OCI-LY1 (cell line): ENCODE measurements around the gene CASZ1.

Experiments
- H2AFZ ChIP-seq: fragments of 200-600 bp; sonication (generic), shearing (Covaris generic); 2 replicates; pipeline ENCODE4 v1.6.0; 2014; ENCODE audit warnings: antibody characterized with exemption, mild to moderate bottlenecking, low read length
- H3F3A ChIP-seq: fragments of 200-600 bp; sonication (generic), shearing (Covaris generic); 2 replicates; pipeline ENCODE4 v1.6.0; 2014; ENCODE audit warnings: mild to moderate bottlenecking, antibody characterized with exemption, low read length, moderate library complexity; ENCODE audit not compliant: insufficient read depth
- H3K27ac ChIP-seq: fragments of 200-600 bp; sonication (generic); 2 replicates; pipeline ENCODE4 v1.5.1; 2014; ENCODE audit warnings: low read length, mixed run types, mild to moderate bottlenecking, low read depth; ENCODE audit not compliant: poor library complexity, severe bottlenecking
- H3K27me3 ChIP-seq: fragments of 200-600 bp; sonication (generic); 2 replicates; pipeline ENCODE4 v1.6.0; 2014; ENCODE audit warnings: antibody characterized with exemption, mild to moderate bottlenecking, low read length, moderate library complexity; ENCODE audit not compliant: insufficient read depth
- H3K36me3 ChIP-seq: fragments of 200-600 bp; sonication (generic); 2 replicates; pipeline ENCODE4 v1.6.1; 2014; ENCODE audit warnings: mild to moderate bottlenecking, antibody characterized with exemption, low read length, moderate library complexity, mixed read lengths; ENCODE audit not compliant: insufficient read depth
- H3K4me1 ChIP-seq: fragments of 200-600 bp; sonication (generic); 2 replicates; pipeline ENCODE4 v1.5.1; 2014; ENCODE audit warnings: mild to moderate bottlenecking, low read length, moderate library complexity; ENCODE audit not compliant: insufficient read depth, severe bottlenecking
- H3K4me2 ChIP-seq: fragments of 200-600 bp; sonication (generic), shearing (Covaris generic); 2 replicates; pipeline ENCODE4 v1.6.1; 2014; ENCODE audit warnings: low read length
- H3K4me3 ChIP-seq: fragments of 200-600 bp; sonication (generic); 2 replicates; pipeline ENCODE4 v1.5.1; 2014; ENCODE audit warnings: low read length, low read depth, mild to moderate bottlenecking, mixed read lengths; ENCODE audit not compliant: poor library complexity, severe bottlenecking
- H3K79me2 ChIP-seq: fragments of 200-600 bp; shearing (Covaris generic); 2 replicates; pipeline ENCODE4 v1.6.1; 2016; ENCODE audit warnings: mixed run types, low read length, mixed read lengths; ENCODE audit not compliant: insufficient read depth
- H3K9ac ChIP-seq: fragments of 200-600 bp; sonication (generic), shearing (Covaris generic); 2 replicates; pipeline ENCODE4 v1.6.1; 2014; ENCODE audit warnings: mild to moderate bottlenecking, low read length, mixed read lengths
- H3K9me2 ChIP-seq: fragments of 200-600 bp; sonication (generic), shearing (Covaris generic); 2 replicates; pipeline ENCODE4 v1.6.1; 2014; ENCODE audit warnings: low read depth, mild to moderate bottlenecking, low read length, mixed read lengths
- H3K9me3 ChIP-seq: fragments of 200-600 bp; shearing (Covaris generic); 2 replicates; pipeline ENCODE4 v1.6.1; 2014; ENCODE audit warnings: low read length, mixed read lengths
- H4K20me1 ChIP-seq: fragments of 200-600 bp; sonication (generic), shearing (Covaris generic); 2 replicates; pipeline ENCODE4 v1.6.0; 2016; ENCODE audit warnings: mild to moderate bottlenecking, low read length; ENCODE audit not compliant: insufficient read depth
- EZH2 ChIP-seq: fragments of 200-600 bp; sonication (generic), shearing (Covaris generic); IDR thresholded peaks from 2 replicates; pipeline ENCODE4 v1.8.0; 2017; ENCODE audit warnings: borderline replicate concordance, mixed run types, mild to moderate bottlenecking, antibody characterized with exemption, low read length, moderate library complexity, mixed read lengths
- TF ChIP-seq, protein P1 (sequence below): fragments of 200-600 bp; sonication (generic), shearing (Covaris generic); IDR thresholded peaks from 2 replicates; pipeline ENCODE4 v1.5.1; 2017; ENCODE audit warnings: mild to moderate bottlenecking, antibody characterized with exemption, low read length, moderate library complexity, mixed read lengths

The CASZ1 gene

DNA sequence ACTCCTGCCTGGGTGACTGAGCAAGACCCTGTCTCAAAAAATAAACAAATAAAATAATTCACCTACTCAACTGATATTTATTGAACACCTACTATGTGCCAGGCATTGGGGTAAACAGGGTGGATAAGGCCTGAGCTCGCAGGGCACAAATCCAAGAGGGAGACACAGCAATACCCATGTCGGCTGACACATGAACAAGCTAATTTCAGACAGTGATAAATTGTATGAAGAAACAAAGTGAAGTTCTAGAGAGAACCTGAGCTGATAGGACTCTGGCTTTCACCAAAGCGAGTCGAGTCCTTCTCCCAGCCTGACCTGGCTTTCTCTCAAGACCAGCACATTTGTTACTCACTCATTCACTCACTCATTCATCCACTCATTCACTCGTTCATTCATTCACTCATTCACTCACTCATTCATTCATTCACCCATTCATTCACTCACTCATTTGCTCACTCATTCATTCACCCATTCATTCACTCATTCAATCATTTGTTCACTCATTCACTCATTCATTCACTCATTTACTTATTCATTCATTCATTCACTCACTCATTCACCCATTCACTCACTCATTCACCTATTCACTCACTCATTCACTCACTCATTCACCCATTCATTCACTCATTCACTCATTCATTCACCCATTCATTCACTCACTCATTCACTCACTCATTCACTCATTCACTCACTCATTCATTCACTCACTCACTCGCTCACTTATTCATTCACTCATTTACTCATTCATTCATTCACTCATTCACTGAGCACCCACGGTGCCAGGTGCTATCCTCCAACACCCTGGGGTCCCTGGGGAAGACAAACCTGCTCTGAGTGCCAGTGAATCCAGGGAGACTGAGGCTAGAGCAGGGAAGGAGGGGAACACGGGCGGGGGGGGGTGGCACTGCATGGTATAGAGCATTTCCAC lies 37.4 kb upstream of the CASZ1 start:
- Histone ChIP-seq H3K4me3 (no peak overlapping the region), H3F3A (no peaks in the 10 kb centered on the region), H3K9me2 (no peaks in the 10 kb centered on the region), H4K20me1 (no peaks in the 10 kb centered on the region), H3K9ac (no peak overlapping the region), H3K27me3 (peaks cover 5% of the 10 kb centered on the region; the same call in 1 of the 2 replicates), H3K27ac (no peak overlapping the region), H3K79me2 (no peaks in the 10 kb centered on the region), H3K4me1 (no peaks in the 10 kb centered on the region), H3K36me3 (no peaks in the 10 kb centered on the region), H2AFZ (no peak overlapping the region), H3K9me3 (no peaks in the 10 kb centered on the region), H3K4me2 (no peak overlapping the region)
- TF ChIP-seq, protein P1, sequence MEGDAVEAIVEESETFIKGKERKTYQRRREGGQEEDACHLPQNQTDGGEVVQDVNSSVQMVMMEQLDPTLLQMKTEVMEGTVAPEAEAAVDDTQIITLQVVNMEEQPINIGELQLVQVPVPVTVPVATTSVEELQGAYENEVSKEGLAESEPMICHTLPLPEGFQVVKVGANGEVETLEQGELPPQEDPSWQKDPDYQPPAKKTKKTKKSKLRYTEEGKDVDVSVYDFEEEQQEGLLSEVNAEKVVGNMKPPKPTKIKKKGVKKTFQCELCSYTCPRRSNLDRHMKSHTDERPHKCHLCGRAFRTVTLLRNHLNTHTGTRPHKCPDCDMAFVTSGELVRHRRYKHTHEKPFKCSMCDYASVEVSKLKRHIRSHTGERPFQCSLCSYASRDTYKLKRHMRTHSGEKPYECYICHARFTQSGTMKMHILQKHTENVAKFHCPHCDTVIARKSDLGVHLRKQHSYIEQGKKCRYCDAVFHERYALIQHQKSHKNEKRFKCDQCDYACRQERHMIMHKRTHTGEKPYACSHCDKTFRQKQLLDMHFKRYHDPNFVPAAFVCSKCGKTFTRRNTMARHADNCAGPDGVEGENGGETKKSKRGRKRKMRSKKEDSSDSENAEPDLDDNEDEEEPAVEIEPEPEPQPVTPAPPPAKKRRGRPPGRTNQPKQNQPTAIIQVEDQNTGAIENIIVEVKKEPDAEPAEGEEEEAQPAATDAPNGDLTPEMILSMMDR = no peak
- TF ChIP-seq EZH2 = no peak

DNA sequence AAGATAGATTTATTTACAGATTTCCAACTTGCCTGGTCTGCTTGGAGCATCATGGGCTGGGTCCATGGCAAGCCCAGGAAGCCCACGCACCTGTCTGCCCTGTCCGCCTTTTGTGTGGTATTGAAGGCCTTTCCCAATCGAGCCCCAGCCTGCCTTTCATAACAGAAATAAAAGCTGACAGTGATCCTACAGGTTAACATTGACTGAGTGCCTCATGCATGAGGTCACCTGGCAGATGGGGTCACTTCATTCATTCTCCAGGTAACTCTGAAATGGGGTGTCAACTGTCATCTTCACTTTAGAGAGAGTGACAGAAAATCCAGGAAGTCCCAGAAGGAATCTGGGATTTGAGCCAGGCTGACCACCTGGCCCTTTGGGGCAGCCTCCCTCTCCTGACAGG lies 36.3 kb upstream of the CASZ1 start:
- Histone ChIP-seq H3K9me3 (no peaks in the 10 kb centered on the region), H3K9me2 (no peaks in the 10 kb centered on the region), H3K27ac (no peak overlapping the region), H3K4me3 (no peak overlapping the region), H2AFZ (no peak overlapping the region), H3K4me2 (no peak overlapping the region), H3F3A (no peaks in the 10 kb centered on the region), H3K27me3 (peaks cover 5% of the 10 kb centered on the region; the same call in 1 of the 2 replicates), H3K79me2 (no peaks in the 10 kb centered on the region), H3K9ac (no peak overlapping the region), H3K36me3 (no peaks in the 10 kb centered on the region), H3K4me1 (no peaks in the 10 kb centered on the region), H4K20me1 (no peaks in the 10 kb centered on the region)
- TF ChIP-seq, protein P1 = no peak
- TF ChIP-seq EZH2 = no peak

DNA sequence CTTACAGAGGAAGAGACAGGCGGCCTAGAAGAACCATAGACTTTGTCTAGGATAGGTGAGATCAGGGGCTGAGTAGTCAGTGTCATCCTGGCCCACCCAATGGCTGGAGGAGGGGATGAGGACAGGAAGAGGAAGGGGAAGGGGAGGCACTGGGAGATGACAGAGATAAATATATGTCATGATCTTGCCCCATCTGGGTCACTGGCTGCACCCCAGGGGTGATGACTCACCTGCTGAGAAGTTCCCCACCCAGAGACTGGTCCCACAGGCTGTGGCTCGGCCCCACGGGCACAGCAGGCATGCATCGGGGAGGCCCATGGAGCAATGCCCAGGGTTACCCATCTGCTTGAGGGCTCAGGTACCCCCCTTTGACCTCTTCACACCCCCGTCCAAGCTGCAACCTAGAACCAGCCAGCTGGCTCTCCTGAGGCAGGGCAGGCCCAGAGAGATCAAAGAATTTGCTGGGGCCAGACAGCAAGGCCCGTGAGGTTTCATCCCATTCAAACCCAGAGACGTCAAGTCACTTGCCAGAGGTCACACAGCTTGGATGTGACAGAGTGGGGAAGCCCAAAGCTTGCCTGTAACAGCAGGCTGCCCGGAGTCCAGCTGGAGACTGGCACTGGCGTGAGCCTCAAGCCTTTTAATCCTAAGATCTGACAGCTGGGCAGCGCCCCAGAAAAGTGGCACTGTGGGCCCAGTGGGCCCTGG lies 34.7 kb upstream of the CASZ1 start:
- H3K9ac ChIP-seq = no peak overlapping the region
- no peaks in the 10 kb centered on the region for H3K79me2 ChIP-seq
- no peaks in the 10 kb centered on the region for H4K20me1 ChIP-seq
- H3K9me3 ChIP-seq = no peaks in the 10 kb centered on the region
- H3K4me1 ChIP-seq = no peaks in the 10 kb centered on the region
- no peak overlapping the region for H3K27ac ChIP-seq
- H2AFZ ChIP-seq = no peak overlapping the region
- H3F3A ChIP-seq = no peaks in the 10 kb centered on the region
- peaks cover 5% of the 10 kb centered on the region; the same call in 1 of the 2 replicates for H3K27me3 ChIP-seq
- no peaks in the 10 kb centered on the region for H3K36me3 ChIP-seq
- no peaks in the 10 kb centered on the region for H3K9me2 ChIP-seq
- TF ChIP-seq, protein P1 = no peak
- TF ChIP-seq EZH2 = no peak
- H3K4me3 ChIP-seq = no peak overlapping the region
- no peak overlapping the region for H3K4me2 ChIP-seq
